Endothelial cell (in vitro differentiated cells): ENCODE measurements around the gene CUL4A. TPM values are rescaled to one million over a fixed set of nuclear protein-coding genes. Genes with fewer than 3 reads are reported as not detected.

Experiments
- DNase-seq: peaks from one replicate; pipeline ENCODE4 v3.0.0; 2021; ENCODE audit warnings: low spot score
- H3K27ac Mint-ChIP-seq: one replicate; pipeline ENCODE4 v1.8.0; 2021; ENCODE audit warnings: mixed read lengths, inconsistent platforms; ENCODE audit not compliant: unreplicated experiment
- H3K27me3 Mint-ChIP-seq: one replicate; pipeline ENCODE4 v1.8.0; 2021; ENCODE audit warnings: mild to moderate bottlenecking, moderate library complexity, mixed read lengths, inconsistent platforms; ENCODE audit not compliant: unreplicated experiment
- H3K36me3 Mint-ChIP-seq: one replicate; pipeline ENCODE4 v1.8.0; 2021; ENCODE audit warnings: mild to moderate bottlenecking, low read depth, mixed read lengths, inconsistent platforms; ENCODE audit not compliant: unreplicated experiment
- H3K4me1 Mint-ChIP-seq: one replicate; pipeline ENCODE4 v1.8.0; 2021; ENCODE audit warnings: mild to moderate bottlenecking, mixed read lengths, inconsistent platforms; ENCODE audit not compliant: unreplicated experiment
- H3K4me3 Mint-ChIP-seq: one replicate; pipeline ENCODE4 v1.8.0; 2021; ENCODE audit warnings: mild to moderate bottlenecking, mixed read lengths, inconsistent platforms; ENCODE audit not compliant: unreplicated experiment
- H3K9me3 Mint-ChIP-seq: one replicate; pipeline ENCODE4 v1.8.0; 2021; ENCODE audit warnings: mixed read lengths, inconsistent platforms; ENCODE audit not compliant: unreplicated experiment
- CTCF ChIP-seq: fragments of 200-600 bp; sonication (generic); IDR thresholded peaks from one replicate; pipeline ENCODE4 v1.5.0; 2021; ENCODE audit warnings: antibody characterized with exemption; ENCODE audit not compliant: unreplicated experiment
- total RNA-seq: library from RNA; stranded (reverse); fragmentation: NEBNext Ultra II Directional; extraction: Animal tissue kit (Norgen Biotek cat#: 25700); gene quantifications from one replicate; pipeline ENCODE4 v1.2.1, GENCODE V29; 2021; ENCODE audit not compliant: unreplicated experiment

The CUL4A gene
- total RNA-seq, 1 donor from 2014 or later = 55.8 TPM

GRCh38 chr13:113295776-113296175 lies 86.4 kb downstream of the CUL4A start:
- DNase-seq = no peak
- Mint-ChIP-seq H3K4me3 (peak overlapping the region; percentile 61), H3K9me3 (no peaks in the 10 kb centered on the region), H3K27me3 (peaks cover 26% of the 10 kb centered on the region), H3K36me3 (peaks cover 17% of the 10 kb centered on the region), H3K4me1 (peaks cover 29% of the 10 kb centered on the region), H3K27ac (no peak overlapping the region)
- TF ChIP-seq CTCF = no peak

GRCh38 chr13:113296823-113297369 lies 87.5 kb downstream of the CUL4A start, which contains the start of gene LAMP1:
Gene LAMP1, plus strand, starts transcription at chr13:113297239. Its CDS starts 196 bp downstream, at chr13:113297435.
- peaks cover 17% of the 10 kb centered on the region for H3K36me3 Mint-ChIP-seq
- H3K4me3 Mint-ChIP-seq = peak within 1 kb of the TSS; percentile 98
- peak within 1 kb of the TSS; percentile 98 for H3K27ac Mint-ChIP-seq
- H3K9me3 Mint-ChIP-seq = no peaks in the 10 kb centered on the region
- peaks cover 26% of the 10 kb centered on the region for H3K27me3 Mint-ChIP-seq
- no peak for TF ChIP-seq CTCF
- DNase-seq = peak; percentile 100
- H3K4me1 Mint-ChIP-seq = peaks cover 28% of the 10 kb centered on the region

- Mint-ChIP-seq H3K27ac (peak overlapping the region; percentile 96), H3K4me1 (peaks cover 22% of the 10 kb centered on the region), H3K9me3 (no peaks in the 10 kb centered on the region), H3K36me3 (peaks cover 17% of the 10 kb centered on the region), H3K27me3 (peaks cover 26% of the 10 kb centered on the region), H3K4me3 (peak overlapping the region; percentile 98)
- DNase-seq = peak; percentile 33
- TF ChIP-seq CTCF = no peak
Measured at GRCh38 chr13:113297370-113298042, 88.1 kb downstream of the CUL4A start.

GRCh38 chr13:113298043-113298945 lies 88.9 kb downstream of the CUL4A start:
- Mint-ChIP-seq H3K36me3 (peaks cover 17% of the 10 kb centered on the region), H3K9me3 (no peaks in the 10 kb centered on the region), H3K4me3 (peak overlapping the region; percentile 98), H3K4me1 (peaks cover 21% of the 10 kb centered on the region), H3K27ac (peak overlapping the region; percentile 96), H3K27me3 (peaks cover 26% of the 10 kb centered on the region)
- TF ChIP-seq CTCF = no peak
- no peak for DNase-seq
